ENCODE results near the gene ZSCAN5C. TPM values are rescaled to one million over a fixed set of nuclear protein-coding genes. Genes with fewer than 3 reads are reported as not detected.

ZSCAN5C gene
- total and polyA plus RNA-seq, 2 donors (not counting 3 experiments of a cell fraction or from before 2014, with no cell fraction given): not detected

DNA sequence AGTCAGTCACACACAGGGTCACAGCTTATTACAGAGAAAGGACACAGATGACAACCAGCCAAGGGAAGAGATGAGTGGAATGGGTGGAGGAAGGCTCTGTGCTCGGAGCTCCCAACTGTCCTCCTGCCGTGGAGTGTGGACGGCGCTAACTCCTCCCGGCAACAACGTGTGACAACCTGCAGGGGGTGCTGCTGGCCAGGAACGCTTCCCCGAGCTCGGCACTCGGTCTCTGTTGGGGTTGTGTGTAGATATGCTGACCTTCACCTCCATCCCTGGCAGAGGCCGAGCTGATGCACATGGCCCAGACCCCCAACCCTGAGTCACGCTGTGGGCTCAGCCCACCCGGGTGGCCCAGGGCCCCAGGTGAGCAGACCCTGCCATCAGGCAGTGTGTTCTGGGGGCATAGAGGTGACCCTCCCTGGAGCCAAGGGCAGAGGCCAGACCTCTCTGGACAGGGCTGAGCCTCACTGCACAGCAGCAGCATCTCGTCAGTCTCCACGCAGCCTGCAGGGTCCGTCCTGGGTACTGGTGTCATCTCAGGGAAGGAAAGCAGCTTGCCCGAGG, 46.9 kb upstream of the ZSCAN5C start:
- no peak for TF ChIP-seq GATA2 (IDR thresholded peaks at IDR 0.05; ENCODE audit: insufficient read depth, insufficient read length, low read depth, low read length)
- TF ChIP-seq, protein P1, sequence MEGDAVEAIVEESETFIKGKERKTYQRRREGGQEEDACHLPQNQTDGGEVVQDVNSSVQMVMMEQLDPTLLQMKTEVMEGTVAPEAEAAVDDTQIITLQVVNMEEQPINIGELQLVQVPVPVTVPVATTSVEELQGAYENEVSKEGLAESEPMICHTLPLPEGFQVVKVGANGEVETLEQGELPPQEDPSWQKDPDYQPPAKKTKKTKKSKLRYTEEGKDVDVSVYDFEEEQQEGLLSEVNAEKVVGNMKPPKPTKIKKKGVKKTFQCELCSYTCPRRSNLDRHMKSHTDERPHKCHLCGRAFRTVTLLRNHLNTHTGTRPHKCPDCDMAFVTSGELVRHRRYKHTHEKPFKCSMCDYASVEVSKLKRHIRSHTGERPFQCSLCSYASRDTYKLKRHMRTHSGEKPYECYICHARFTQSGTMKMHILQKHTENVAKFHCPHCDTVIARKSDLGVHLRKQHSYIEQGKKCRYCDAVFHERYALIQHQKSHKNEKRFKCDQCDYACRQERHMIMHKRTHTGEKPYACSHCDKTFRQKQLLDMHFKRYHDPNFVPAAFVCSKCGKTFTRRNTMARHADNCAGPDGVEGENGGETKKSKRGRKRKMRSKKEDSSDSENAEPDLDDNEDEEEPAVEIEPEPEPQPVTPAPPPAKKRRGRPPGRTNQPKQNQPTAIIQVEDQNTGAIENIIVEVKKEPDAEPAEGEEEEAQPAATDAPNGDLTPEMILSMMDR (IDR thresholded peaks at IDR 0.05; ENCODE audit: extremely low read depth in 1 of 2, insufficient read depth in 1 of 2, low read depth in 1 of 2, low read length in 2 of 2): peak; percentile 24 to 40
- TF ChIP-seq JUN (IDR thresholded peaks at IDR 0.05; ENCODE audit: borderline replicate concordance, insufficient read depth, insufficient read length, low read depth): no peak
- H3K36me3 ChIP-seq (ENCODE audit: control insufficient read depth in 2 of 2, extremely low read depth in 1 of 2, insufficient read depth in 2 of 2, low read length in 2 of 2): peaks cover 0 to 22% of the 10 kb centered on the region in 2 experiments
- intact Hi-C loops (cut with micrococcal nuclease): no loop called here
- no TSS peak for BruUV-seq (replicated peaks)
- H3K9me3 ChIP-seq (replicated peaks; ENCODE audit: control insufficient read depth, insufficient read depth, low read length): no peaks in the 10 kb centered on the region
- H4K20me1 ChIP-seq (replicated peaks; ENCODE audit: control insufficient read depth, extremely low read depth, insufficient read depth, low read length): no peaks in the 10 kb centered on the region
- CTCF ChIA-PET: interaction anchor here (1.1 to 3.1 kb wide), 7 partner anchors 15 to 178 kb away, joined by 3 to 27 read pairs (median 5); no protein-coding TSS in a partner anchor
- dilution Hi-C loops (cut with MboI; ENCODE audit: extremely low pct_ligation_motif_present, low sequenced_read_pairs): no loop called here
- H3K79me2 ChIP-seq (ENCODE audit: control insufficient read depth, insufficient read depth, low read length): peaks cover 2% of the 10 kb centered on the region
- POLR2A ChIA-PET: no interaction called here
- no peaks in the 10 kb centered on the region for H3K27me3 ChIP-seq (ENCODE audit: control insufficient read depth in 2 of 2, insufficient read depth in 2 of 2, low read length in 2 of 2)
- H2AFZ ChIP-seq (ENCODE audit: low read depth, low read length): no peak overlapping the region
- no peak overlapping the region for H3K4me3 ChIP-seq (replicated peaks in 1 of 3; ENCODE audit: insufficient read depth in 1 of 3, low read depth in 1 of 3, low read length in 3 of 3)
- peaks cover 10% of the 10 kb centered on the region for H3K4me1 ChIP-seq (ENCODE audit: control insufficient read depth, extremely low read depth, insufficient read depth, low read length)
- no peak for FAIRE-seq
- DNase-seq (ENCODE audit: low read depth, low spot score): no peak
- H3K9ac ChIP-seq (replicated peaks; ENCODE audit: extremely low read depth, insufficient read depth, low read length): no peak overlapping the region
- H3K27ac ChIP-seq (ENCODE audit: insufficient read depth, low read depth, low read length): no peak overlapping the region
- no peak overlapping the region for H3K4me2 ChIP-seq (ENCODE audit: insufficient read depth, low read length)
- no peaks in the 10 kb centered on the region for H3K9me1 ChIP-seq (replicated peaks; ENCODE audit: control insufficient read depth, extremely low read depth, insufficient read depth, low read length)

DNA sequence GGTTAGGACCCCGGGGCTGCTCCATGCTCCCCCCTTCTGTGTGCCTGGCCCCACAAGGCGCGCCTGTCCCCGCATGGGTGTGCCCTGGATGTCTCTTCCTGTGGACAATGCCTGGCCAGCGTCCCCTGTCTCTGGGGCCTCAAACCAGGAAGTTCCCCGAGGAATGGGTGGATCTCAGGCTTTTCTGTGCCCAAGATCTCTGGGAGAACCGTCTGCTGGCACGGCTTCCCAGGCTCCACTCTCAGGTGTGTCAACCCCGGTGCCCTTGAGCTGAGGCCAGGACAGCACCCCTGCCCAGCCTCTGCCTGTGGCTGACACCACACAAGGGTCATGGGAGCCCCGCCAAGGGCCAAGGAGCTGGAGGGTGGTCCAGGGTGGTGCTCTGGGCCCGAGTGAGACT, 45.3 kb upstream of the ZSCAN5C start:
- TF ChIP-seq, protein P1 (IDR thresholded peaks at IDR 0.05; ENCODE audit: extremely low read depth in 1 of 2, insufficient read depth in 1 of 2, low read depth in 1 of 2, low read length in 2 of 2): no peak
- TF ChIP-seq POLR2A (IDR thresholded peaks at IDR 0.05; ENCODE audit: low read depth, low read length) (no peak), JUN (IDR thresholded peaks at IDR 0.05; ENCODE audit: borderline replicate concordance, insufficient read depth, insufficient read length, low read depth) (no peak)
- H3K9ac ChIP-seq (replicated peaks; ENCODE audit: extremely low read depth, insufficient read depth, low read length): no peak overlapping the region
- H3K4me2 ChIP-seq (ENCODE audit: insufficient read depth, low read length): no peak overlapping the region
- peaks cover 0 to 22% of the 10 kb centered on the region in 2 experiments for H3K36me3 ChIP-seq (ENCODE audit: control insufficient read depth in 2 of 2, extremely low read depth in 1 of 2, insufficient read depth in 2 of 2, low read length in 2 of 2)
- H2AFZ ChIP-seq (ENCODE audit: low read depth, low read length): no peak overlapping the region
- no peaks in the 10 kb centered on the region for H3K79me2 ChIP-seq (ENCODE audit: control insufficient read depth, insufficient read depth, low read length)
- dilution Hi-C loops (cut with MboI; ENCODE audit: extremely low pct_ligation_motif_present, low sequenced_read_pairs) (no loop called here), intact Hi-C loops (cut with micrococcal nuclease) (no loop called here)
- H3K4me1 ChIP-seq (ENCODE audit: control insufficient read depth, extremely low read depth, insufficient read depth, low read length): peaks cover 10% of the 10 kb centered on the region
- no peaks in the 10 kb centered on the region for H3K9me1 ChIP-seq (replicated peaks; ENCODE audit: control insufficient read depth, extremely low read depth, insufficient read depth, low read length)
- no TSS peak for BruUV-seq (replicated peaks)
- FAIRE-seq (no peak), DNase-seq (ENCODE audit: low read depth, low spot score) (no peak)
- H3K4me3 ChIP-seq (replicated peaks in 1 of 3; ENCODE audit: insufficient read depth in 1 of 3, low read depth in 1 of 3, low read length in 3 of 3): no peak overlapping the region
- no peaks in the 10 kb centered on the region for H3K9me3 ChIP-seq (replicated peaks; ENCODE audit: control insufficient read depth, insufficient read depth, low read length)
- ChIA-PET CTCF (interaction anchor here (1.5 to 1.7 kb wide), 2 partner anchors 11 to 14 kb away, joined by 3 to 11 read pairs; no protein-coding TSS in a partner anchor), POLR2A (no interaction called here)
- H3K27me3 ChIP-seq (ENCODE audit: control insufficient read depth in 2 of 2, insufficient read depth in 2 of 2, low read length in 2 of 2): no peaks in the 10 kb centered on the region
- H4K20me1 ChIP-seq (replicated peaks; ENCODE audit: control insufficient read depth, extremely low read depth, insufficient read depth, low read length): no peaks in the 10 kb centered on the region
- no peak overlapping the region for H3K27ac ChIP-seq (ENCODE audit: insufficient read depth, low read depth, low read length)

Measured in endothelial cell of umbilical vein (primary cell).